DMS114 treated with DMSO at 0.1 percent for 48 hours (cell line): ENCODE data around the gene FBH1.
"Not testable (repeated sequence)": the region's sequence is repeated elsewhere in the genome, so short reads cannot be mapped to it uniquely, and the experiment has no call there.

Source experiments
- DNase-seq: peaks from one replicate; lab custom pipeline; 2025; ENCODE audit not compliant: unreplicated experiment; lab: John Stamatoyannopoulos, UW

FBH1 gene

DNA sequence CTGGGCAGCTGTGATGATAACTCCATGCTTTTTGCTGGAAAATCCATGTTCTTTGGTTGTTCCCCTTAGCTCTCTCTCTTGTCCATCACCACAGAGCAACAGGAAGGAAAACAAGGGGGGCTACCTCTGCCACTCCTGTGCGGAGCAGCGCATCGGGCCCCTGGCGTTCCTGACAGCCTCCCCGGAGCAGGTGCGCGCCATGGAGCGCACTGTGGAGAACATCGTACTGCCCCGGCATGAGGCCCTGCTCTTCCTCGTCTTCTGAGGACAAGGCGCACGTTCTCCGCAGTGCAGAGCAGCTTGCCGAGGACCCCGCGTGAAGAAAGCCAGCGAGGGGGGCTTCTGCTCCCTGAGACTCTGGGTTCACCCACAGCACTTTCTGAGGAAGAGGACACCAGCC, 47.0 kb downstream of the FBH1 start:
- DNase-seq = no peak

DNA sequence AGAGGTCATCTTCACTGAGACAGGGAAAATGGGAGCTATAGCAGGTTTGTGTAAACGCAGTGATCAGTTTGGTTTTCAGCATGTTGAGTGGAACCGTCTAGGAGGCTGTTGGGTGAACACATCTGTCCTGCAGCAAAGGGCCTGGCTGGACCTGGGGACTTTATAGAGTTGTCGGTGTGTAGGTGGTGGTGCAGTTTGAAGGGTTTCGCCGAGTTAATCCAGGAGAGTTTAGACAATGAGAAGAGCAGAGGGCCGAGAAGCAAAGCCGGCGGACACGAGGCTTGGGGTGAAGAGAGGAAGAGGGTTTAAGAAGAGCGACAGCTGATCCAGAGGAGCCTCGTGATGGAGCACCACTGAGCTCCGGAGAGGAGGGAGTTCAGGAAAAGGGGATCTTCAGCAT, 48.2 kb downstream of the FBH1 start:
- DNase-seq = no peak

DNA sequence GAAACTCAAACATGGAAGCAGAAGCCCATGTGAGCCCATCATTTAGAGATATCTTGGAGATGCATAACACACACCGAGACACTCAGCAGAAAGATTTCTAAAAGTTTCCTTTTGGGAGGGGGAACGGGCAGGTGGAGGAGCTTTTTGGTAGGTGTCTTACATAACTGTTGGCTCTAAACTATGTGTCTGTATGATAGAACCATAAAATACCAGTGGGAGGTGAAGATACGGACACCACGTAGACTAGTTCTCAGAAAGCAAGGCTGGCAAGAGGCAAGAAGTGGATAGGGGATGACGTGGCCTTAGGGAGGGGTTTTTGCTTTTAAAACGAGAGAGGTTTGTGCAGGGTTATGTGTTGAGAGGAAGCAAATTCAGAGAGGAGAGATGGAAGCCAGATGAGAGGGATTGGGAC, 50.8 kb downstream of the FBH1 start:
- no peak for DNase-seq

DNA sequence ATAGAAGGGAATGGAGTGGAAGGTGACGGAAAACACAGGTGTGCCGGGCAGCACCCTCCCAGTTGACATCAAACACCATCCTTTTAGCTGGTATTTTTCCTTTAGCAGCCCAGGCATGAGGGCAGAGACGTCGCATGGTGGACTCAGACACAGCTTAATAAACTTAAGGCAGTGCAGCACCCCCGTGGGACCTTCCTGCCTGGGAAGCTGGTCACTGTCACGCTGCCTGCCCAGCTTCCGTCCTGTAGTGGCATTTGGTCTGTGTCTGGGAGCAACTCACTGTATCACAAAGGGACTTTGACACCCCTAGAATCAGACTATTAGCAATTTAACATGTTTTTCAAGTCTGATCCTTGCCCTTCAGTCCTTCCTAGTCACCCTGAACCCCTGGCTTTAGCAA, 51.5 kb downstream of the FBH1 start:
- no peak for DNase-seq

DNA sequence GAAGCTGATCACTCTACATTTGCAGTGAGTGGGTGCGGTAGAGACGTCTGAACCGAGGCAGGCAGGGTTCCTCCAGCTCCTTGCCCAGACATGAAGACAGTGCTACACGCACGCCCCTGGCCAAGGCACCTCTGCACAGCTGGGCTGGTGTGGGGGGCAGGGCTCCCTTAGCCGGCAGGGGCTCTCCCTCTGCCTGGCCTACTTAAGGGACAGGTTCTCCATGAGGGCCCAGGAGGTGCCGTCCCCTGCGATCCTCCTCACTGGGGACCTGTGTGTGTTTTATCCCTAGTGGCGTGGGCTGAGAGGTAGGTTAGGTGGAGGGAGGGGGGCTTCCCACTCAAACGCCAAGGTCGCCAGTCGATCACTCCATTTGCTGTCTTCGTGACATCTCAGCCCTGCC, 52.0 kb downstream of the FBH1 start:
- no peak for DNase-seq

DNA sequence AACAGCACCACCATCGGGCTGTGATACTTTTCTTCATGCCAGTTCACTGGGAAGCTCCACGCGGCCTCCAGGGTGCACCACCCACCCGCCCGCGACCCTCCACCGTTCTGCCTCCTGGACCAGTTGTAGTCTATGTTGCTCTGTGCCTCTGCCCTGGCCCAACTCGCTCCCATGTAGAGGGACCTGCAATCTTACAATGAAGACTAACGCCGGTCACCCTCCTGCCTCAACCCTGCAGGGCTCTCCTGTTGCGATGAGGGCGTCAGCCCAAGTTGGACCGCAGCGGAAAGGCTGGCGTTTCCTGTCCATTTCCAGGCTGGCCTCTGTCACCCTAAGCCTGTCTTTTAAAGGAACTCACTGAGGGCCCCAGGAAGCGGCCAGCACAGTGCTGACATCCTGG, 52.4 kb downstream of the FBH1 start:
- DNase-seq = no peak

DNA sequence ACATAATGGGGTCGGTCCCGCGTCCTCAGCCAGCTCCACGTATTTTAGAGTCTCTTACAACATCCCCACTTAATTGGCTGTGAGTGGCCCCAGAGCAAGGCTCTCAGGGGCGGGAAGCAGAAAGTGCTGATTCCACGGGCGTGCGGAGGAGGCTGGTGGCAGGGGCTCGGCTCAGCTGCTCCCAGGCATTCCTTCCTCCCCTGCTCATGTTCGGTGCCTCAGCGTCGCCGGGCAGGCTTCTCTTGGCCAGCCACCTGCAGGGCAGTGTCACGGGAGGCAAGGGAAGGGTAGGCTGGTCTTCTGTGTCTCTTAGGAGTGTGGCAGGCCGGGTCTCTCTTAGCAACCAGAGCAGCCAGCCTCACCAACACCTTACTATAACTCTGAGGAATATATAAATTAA, 53.5 kb downstream of the FBH1 start:
- no peak for DNase-seq

DNA sequence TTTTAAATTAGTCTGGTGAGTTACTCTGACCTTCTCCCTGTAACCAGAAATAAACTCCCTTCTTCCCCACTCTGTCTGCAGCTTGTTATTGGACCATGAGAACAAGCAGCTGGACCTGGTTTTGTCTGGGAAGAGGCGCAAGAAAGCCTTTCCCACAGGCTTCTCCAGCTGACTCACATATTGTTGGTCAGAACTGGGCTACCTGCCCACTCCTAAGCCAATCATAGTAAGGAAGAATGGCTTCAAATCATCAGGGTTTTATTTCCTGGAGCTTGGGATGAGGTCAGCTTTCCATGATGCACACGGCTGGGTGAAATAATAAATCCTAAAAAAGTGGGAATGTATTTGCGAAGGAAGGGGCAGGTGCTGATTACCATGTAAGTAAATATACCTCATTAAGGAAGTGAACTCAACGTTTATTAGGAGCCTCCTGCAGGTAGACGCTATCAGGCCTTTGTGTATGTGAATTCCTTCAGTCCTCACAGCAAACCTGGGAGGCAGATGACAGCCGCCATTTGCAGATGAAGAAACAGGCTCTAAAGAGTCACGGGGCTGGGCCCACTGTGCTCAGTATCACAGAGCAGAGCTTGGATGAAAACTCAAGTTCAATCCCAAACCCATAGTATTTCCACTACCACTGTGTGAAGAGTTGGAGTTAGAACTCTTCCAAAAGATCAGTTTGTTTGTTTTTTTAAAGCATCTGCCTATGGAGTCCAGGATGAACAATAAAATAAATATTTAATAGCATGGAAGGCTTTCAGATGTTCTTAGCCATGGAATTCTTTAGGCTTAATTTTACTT, 54.5 kb downstream of the FBH1 start:
- DNase-seq = no peak

DNA sequence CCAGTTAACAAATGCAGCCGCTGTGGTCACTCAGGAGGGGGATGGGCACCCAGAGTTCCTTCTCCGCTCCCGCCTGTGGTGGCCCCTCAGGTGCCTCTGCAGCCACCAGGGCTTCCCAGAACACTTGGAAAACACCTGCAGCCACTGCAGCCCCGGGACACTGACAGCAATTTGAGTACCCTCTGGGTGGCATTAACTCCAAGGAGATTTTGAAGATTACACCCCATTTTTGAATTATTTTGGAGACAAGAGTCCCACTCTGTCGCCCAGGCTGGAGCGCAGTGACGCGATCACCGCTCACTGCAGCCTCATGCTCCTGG, 55.1 kb downstream of the FBH1 start:
- no peak for DNase-seq

DNA sequence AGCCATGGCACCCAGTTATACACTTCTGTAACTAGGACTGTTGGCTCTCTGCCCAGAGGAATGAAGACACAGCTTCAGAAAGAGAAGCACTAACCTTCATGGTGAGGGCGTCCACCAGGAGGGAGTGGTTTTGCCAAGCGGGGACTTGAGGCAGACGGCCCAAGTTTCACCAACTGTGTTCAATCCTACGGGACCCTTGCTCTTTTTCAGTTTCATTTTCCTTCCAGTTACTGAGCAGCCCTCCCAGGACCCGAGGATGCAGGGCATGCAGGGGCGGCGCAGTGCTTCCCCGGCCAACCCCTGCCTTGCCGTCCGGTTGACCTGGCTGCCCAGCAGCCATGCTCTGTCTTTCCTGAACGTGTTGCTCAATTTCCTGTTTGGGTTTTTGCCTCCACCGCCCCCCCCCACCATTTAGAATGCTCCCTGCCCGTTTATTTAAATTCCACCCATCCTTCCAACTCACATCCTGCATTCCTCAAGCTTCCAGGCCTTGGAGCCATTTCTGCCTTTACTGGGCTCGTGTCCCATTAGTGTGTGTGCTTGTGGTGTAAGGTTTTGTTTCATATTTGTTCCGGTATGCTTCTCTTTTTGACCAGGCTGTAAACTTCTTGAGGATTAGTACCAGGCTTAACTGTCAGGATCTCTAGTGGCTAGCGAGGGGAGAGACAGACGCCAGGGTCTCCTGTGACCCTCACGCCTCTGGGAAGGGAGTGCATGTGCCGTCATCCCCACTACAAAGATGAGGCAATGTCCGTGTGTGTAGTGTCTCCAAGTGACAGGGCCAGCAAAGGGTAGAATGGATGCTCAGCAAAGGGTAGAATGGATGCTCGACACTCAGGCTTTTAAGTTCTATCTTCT, 55.7 kb downstream of the FBH1 start:
- DNase-seq = no peak

DNA sequence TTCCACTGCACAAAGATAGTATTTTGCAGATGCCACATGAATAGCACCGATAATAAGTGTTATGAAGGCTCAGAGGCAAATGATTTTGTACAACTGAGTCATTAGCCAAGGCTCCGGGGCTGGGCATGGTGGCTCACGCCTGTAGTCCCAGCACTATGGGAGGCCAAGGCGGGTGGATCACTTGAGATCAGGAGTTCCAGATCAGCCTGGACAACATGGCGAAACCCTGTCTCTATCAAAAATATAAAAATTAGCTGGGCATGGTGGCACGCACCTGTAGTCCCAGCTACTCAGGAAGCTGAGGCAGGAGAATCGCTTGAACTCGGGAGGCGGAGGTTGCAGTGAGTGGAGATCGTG, 56.4 kb downstream of the FBH1 start:
- not testable (repeated sequence) for DNase-seq

DNA sequence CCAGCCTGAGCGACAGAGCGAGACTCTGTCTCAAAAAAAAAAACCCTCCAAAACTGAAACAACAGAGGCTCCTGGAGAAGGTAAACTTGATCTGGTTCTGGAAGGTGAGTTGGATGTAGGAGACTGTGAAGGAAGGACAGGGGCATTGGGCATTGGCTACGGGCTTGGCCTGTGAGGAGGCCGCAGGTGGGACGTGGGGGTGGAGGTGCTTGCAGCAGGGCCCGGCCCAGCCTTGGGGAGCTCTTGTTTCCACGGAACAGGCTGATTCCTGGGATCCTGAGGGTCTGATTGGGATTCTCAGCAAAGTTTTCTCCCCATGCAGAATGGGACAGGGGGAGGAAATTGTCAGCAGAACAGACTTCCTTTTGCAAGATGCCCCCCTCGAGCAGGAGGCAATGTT, 56.7 kb downstream of the FBH1 start:
- DNase-seq = no peak

DNA sequence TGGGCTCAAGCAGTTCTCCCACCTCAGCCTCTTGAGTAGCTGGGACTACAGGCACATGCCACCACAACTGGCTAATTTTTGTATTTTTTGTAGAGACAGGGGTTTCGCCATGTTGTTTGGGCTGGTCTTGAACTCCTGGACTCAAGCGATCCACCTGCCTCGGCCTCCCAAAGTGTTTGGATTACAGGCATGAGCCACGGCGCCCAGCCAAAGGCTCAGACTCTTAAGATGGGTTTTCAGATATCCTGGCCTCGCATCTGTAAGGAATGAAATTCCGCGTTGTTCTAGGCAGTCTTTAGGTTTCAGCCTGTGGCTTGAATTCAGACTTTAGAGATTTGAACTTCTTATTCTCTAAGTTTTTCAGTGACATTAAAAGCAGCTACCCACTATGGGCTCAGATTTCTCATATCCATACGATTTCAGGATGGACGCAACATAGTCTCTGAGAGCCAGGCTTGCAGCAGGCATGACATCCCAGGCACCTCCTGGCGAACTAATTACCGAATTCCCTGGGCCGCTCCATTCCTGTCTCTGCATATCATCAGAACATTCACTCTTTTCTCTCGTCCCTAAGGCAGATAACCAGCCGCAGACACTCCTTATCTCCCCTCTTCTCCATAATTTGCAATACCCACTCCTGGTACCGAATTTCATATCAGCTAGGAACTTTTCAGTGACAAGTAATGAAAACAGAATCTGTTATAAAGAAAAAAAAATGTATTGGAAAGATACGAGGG, 57.6 kb downstream of the FBH1 start:
- DNase-seq = no peak

DNA sequence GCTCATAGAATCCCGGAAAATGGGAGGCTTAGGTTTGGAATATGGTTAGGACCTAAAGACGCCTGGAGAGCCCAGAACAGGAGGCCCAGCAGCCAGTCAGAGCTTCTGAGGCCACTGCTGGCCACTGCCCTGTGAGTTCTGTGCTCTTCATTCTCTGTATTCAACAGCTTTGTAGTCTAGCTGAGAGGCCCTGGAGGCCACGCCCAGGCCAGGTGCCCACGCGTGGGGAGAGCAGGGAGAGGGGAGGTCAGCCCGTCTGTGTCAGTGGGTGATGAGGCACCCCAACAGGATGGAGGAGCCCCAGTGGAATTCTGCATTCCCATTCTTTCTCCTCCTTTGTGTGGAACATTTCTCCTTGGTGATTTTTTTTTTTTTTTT, 58.2 kb downstream of the FBH1 start:
- no peak for DNase-seq

DNA sequence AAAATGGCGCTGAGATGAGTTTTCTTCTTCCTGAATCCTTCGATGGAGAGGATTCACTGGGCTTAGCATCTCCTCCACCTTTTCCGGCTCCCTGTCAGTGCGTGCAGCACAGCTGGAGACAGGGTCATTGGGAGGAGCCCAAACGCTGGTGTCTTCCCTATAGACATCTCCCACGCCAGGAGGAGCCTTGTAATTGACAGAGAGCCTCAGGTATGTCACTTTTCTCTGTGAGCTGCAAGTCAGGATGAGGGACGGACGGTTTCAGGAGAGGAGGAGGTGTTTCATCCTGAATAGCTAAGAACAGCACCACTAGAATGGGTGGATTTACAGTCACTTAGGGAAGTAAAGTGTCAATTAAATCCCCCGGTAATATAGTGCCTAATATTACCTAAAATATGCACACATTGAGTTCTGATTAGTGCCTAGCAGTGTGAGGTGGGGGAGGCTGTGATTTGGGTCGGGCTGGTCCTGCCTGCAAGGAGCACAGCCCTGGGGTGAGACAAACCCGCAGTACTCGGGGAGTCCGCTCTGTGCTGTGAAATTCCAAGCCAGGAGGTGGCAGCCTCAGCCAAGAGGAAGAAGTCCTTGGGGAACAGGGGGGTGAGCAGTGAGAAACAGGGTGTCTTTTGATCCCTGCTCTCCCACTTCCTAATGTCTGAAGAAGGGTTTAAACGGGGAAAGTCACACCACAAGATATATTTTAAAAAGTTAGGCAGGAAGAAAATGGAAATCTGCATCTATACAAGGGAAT, 59.1 kb downstream of the FBH1 start:
- peak; percentile 25 for DNase-seq

DNA sequence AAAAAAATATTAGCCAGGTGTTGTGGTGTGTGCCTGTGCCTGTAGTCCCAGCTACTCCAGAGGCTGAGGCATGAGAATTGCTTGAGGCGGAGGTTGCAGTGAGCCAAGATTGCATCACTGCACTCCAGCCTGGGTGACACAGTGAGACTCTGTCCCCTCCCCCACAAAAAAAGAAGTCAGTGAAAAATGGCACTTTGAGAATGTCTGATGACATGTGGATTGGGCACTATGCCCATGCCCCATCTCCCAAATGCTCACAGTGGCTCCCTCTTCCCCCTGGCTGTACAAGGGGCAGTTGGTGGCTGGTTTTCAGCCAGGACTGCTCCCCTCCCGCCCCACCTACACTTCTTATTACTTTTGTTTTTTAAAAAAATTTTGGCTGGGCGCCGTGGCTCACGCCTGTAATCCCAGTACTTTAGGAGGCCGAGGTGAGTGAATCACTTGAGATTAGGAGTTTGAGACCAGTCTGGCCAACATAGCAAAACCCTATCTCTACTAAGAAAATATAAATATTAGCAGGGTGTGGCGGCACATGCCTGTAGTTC, 61.2 kb downstream of the FBH1 start:
- DNase-seq = no peak

DNA sequence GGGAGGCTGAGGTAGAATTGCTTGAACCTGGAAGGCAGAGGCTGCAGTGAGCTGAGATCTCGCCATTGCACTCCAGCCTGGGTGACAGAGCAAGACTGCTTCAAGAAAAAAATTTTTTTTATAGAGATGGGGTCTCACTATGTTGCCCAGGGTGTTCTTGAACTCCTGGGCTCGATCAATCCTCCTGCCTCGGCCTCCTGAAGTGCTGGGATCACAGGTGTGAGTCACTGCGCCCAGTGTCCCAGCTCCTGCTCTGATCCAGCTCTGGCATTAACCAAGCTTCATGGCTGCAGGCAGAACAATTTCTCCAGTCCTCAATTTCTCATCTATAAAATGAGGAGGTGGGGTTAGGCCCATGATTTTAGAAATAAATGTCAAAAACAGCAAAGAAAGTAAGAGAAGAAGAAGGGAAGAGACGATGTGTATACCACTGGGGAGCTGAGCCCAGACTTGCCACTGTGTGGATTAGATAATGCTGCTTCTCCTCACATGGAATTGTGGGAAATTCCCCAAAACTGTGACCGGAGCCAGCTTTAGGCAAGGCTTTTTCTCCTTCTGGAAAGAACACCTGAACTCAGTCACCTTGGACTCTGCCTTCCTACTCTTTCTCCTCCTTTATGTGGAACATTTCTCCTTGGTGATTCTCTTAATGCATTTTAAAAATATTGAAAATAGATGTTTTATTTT, 61.8 kb downstream of the FBH1 start:
- DNase-seq = no peak

DNA sequence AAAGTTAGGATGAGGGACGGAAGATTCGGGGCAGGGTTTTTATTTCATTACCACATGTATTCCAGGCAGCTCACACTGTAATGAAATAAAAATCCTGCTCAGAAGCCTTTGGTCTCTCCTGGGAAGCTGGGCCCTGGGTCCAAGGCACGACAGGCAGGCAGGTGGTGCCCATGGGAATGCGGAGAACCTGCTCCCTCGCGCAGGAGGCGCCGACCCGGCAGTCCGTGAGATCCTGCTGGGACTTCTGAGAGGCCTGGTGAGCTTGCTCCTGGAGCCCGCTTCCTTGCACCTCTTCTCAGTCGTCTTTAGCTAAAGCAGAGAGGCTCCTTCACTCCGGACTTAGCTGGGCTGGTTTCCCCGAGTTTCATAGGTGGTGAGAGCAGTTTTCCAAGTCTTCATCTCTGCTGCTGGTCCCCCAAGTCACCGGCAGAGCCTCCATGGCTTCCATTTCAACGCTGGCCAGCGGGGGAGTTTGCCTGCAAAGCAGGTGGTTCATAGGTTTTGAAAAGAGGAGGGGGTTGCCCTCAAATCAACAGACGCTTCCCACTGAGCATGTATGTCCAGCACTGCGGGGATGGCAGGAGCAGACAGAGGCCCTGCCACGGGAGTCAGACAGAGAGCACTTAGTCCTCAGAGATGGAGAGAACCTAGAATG, 62.8 kb downstream of the FBH1 start:
- DNase-seq = no peak

DNA sequence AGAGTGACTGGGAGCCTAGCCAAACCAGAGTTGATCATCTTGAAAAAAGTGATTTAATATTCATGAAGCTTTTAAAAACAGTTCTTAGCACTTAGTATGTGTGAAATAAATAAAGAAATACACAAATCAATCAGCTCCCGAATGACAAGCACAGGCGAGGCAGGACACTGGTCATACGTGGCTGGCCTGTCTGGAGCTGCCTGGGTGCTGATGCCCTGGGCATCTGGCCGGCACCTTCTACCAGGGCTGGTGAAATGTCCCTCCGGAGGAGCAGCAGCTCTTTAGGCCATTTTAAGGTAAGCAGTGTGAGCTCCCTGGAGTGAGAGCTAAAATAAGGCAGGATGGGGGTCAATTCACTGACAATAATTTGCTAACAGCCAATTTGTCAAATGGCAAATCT, 63.6 kb downstream of the FBH1 start:
- DNase-seq = no peak
